PC-3 (cell line): ENCODE measurements around the gene PKN1. TPM values are rescaled to one million over a fixed set of nuclear protein-coding genes. Genes with fewer than 3 reads are reported as not detected.

Source experiments
- ATAC-seq: fragments of 200-7000 bp; cut with Tn5 transposase; 2 replicates; pipeline ENCODE4 v1.9.1; 2020; ENCODE audit warnings: mild to moderate bottlenecking, moderate library complexity
- BruUV-seq: library from RNA; stranded (reverse); fragments of 400-500 nt; replicated peaks from 2 replicates; lab custom pipeline; 2021; lab: Mats Ljungman, UMichigan
- CTCF ChIA-PET: fragments of 300-600 bp; sonication (Branson Sonifier 250); formaldehyde crosslinking; loops from one replicate; lab custom pipeline; 2022; ENCODE audit warnings: antibody characterized with exemption; lab: Charles Lee
- POLR2A ChIA-PET: fragments of 300-600 bp; sonication (Branson Sonifier 250); formaldehyde crosslinking; loops from one replicate; lab custom pipeline; 2022; ENCODE audit warnings: antibody characterized with exemption; ENCODE audit not compliant: unreplicated experiment; lab: Charles Lee
- DNase-seq: peaks from one replicate; pipeline ENCODE4 v3.0.0-alpha.2; 2015
- H2AFZ ChIP-seq: fragments of 300-600 bp; sonication (generic); 2 replicates; pipeline ENCODE4 v1.6.0; 2016; ENCODE audit warnings: antibody characterized with exemption, low read length
- H3F3A ChIP-seq: fragments of 300-600 bp; sonication (generic); one replicate; pipeline ENCODE4 v1.6.0; 2017; ENCODE audit warnings: antibody characterized with exemption, low read length, control low read depth, mild to moderate bottlenecking; ENCODE audit not compliant: unreplicated experiment
- H3K27ac ChIP-seq: fragments of 300-600 bp; sonication (generic); 2 replicates; pipeline ENCODE4 v1.5.1; 2016; ENCODE audit warnings: mild to moderate bottlenecking, low read length
- H3K27me3 ChIP-seq: fragments of 300-600 bp; sonication (generic); 2 replicates; pipeline ENCODE4 v1.6.1; 2016; ENCODE audit warnings: low read length, mixed read lengths
- H3K36me3 ChIP-seq: fragments of 300-600 bp; sonication (generic); 2 replicates; pipeline ENCODE4 v1.6.1; 2016; ENCODE audit warnings: low read depth, mixed run types, low read length, mixed read lengths
- H3K4me1 ChIP-seq: fragments of 300-600 bp; sonication (generic); 2 replicates; pipeline ENCODE4 v1.5.1; 2016; ENCODE audit warnings: low read length; ENCODE audit not compliant: insufficient read depth
- H3K4me2 ChIP-seq: fragments of 300-600 bp; sonication (generic); 2 replicates; pipeline ENCODE4 v1.6.0; 2016; ENCODE audit warnings: low read length
- H3K4me3 ChIP-seq: fragments of 300-600 bp; sonication (generic); 2 replicates; pipeline ENCODE4 v1.5.1; 2016; ENCODE audit warnings: mild to moderate bottlenecking, low read length, mixed read lengths
- H3K79me2 ChIP-seq: fragments of 300-600 bp; sonication (generic); 2 replicates; pipeline ENCODE4 v1.6.1; 2017; ENCODE audit warnings: low read length, mixed read lengths
- H3K9ac ChIP-seq: fragments of 300-600 bp; sonication (generic); 2 replicates; pipeline ENCODE4 v1.6.0; 2016; ENCODE audit warnings: mild to moderate bottlenecking, low read length
- H3K9me2 ChIP-seq: fragments of 300-600 bp; sonication (generic); replicated peaks from 2 replicates; pipeline ENCODE4 v1.6.1; 2016; ENCODE audit warnings: mixed run types, low read length, mixed read lengths
- H3K9me3 ChIP-seq: fragments of 300-600 bp; sonication (generic); 2 replicates; pipeline ENCODE4 v1.6.1; 2016; ENCODE audit warnings: low read length, mixed read lengths
- H4K20me1 ChIP-seq: fragments of 300-600 bp; sonication (generic); 2 replicates; pipeline ENCODE4 v1.6.1; 2016; ENCODE audit warnings: low read length, mixed read lengths
- CTCF ChIP-seq: fragments of 300-600 bp; sonication (generic); conservative IDR thresholded peaks from 2 replicates; pipeline ENCODE4 v1.5.1; 2017; ENCODE audit warnings: antibody characterized with exemption, low read depth, mild to moderate bottlenecking, low read length
- EZH2 ChIP-seq: fragments of 300-600 bp; sonication (generic); IDR thresholded peaks from one replicate; pipeline ENCODE4 v1.6.1; 2017; ENCODE audit warnings: antibody characterized with exemption, mild to moderate bottlenecking, low read length; ENCODE audit not compliant: unreplicated experiment
- EZH2phosphoT487 ChIP-seq: fragments of 300-600 bp; sonication (generic); IDR thresholded peaks from 2 replicates; pipeline ENCODE4 v1.6.1; 2018; ENCODE audit warnings: mild to moderate bottlenecking, antibody characterized with exemption, low read length, borderline replicate concordance
- intact Hi-C: fragments of 100-400 bp; cut with micrococcal nuclease; formaldehyde crosslinking; loops from 2 replicates; pipeline ENCODE4 v1.9.0; 2023
- total RNA-seq: library from RNA; depleted of rRNA; stranded (reverse); fragments of >200 nt; gene quantifications from 2 replicates; pipeline ENCODE4 v1.2.3, GENCODE V29; 2014

Gene PKN1
- total RNA-seq, 1 experiment from 2014 or later = 186 TPM

- Histone ChIP-seq H3K27me3 (no peaks in the 10 kb centered on the region), H3K4me1 (no peaks in the 10 kb centered on the region), H3K4me3 (no peak overlapping the region), H2AFZ (no peak overlapping the region), H3F3A (no peaks in the 10 kb centered on the region), H3K9ac (no peak overlapping the region), H3K9me2 (no peaks in the 10 kb centered on the region), H4K20me1 (no peaks in the 10 kb centered on the region), H3K27ac (no peak overlapping the region), H3K9me3 (no peaks in the 10 kb centered on the region), H3K79me2 (no peaks in the 10 kb centered on the region), H3K4me2 (no peak overlapping the region), H3K36me3 (no peaks in the 10 kb centered on the region)
- ChIA-PET POLR2A (no interaction called here), CTCF (no interaction called here)
- intact Hi-C loops = no loop called here
- DNase-seq = no peak
- TF ChIP-seq EZH2 (no peak), CTCF (no peak), EZH2phosphoT487 (no peak)
- no TSS peak for BruUV-seq
- ATAC-seq = no peak
These were observed 5.6 kb upstream of the PKN1 start for GRCh38 chr19:14427461-14427860.

- no peak overlapping the region for H2AFZ ChIP-seq
- H3K9ac ChIP-seq = no peak overlapping the region
- no peaks in the 10 kb centered on the region for H3F3A ChIP-seq
- H4K20me1 ChIP-seq = no peaks in the 10 kb centered on the region
- no peak overlapping the region for H3K27ac ChIP-seq
- H3K4me1 ChIP-seq = peaks cover 7% of the 10 kb centered on the region
- ATAC-seq (no peak), DNase-seq (no peak)
- H3K79me2 ChIP-seq = peaks cover 6% of the 10 kb centered on the region
- CTCF ChIA-PET = no interaction called here
- H3K4me3 ChIP-seq = no peak overlapping the region
- H3K4me2 ChIP-seq = no peak overlapping the region
- no peaks in the 10 kb centered on the region for H3K9me2 ChIP-seq
- H3K9me3 ChIP-seq = no peaks in the 10 kb centered on the region
- intact Hi-C loops = no loop called here
- BruUV-seq = no TSS peak
- no peaks in the 10 kb centered on the region for H3K36me3 ChIP-seq
- H3K27me3 ChIP-seq = no peaks in the 10 kb centered on the region
- TF ChIP-seq EZH2 (no peak), CTCF (no peak), EZH2phosphoT487 (no peak)
- POLR2A ChIA-PET = no interaction called here
These were observed 4.2 kb upstream of the PKN1 start for GRCh38 chr19:14428882-14429416.

GRCh38 chr19:14430712-14431111, 2.4 kb upstream of the PKN1 start:
- DNase-seq (no peak), ATAC-seq (no peak)
- Histone ChIP-seq H3K79me2 (peaks cover 23% of the 10 kb centered on the region), H3K27ac (no peak overlapping the region), H3K4me3 (no peak overlapping the region), H3K9me2 (no peaks in the 10 kb centered on the region), H3K4me1 (peaks cover 24% of the 10 kb centered on the region), H3K9ac (no peak overlapping the region), H3K36me3 (no peaks in the 10 kb centered on the region), H3K4me2 (no peak overlapping the region), H4K20me1 (no peaks in the 10 kb centered on the region), H3K9me3 (no peaks in the 10 kb centered on the region), H3K27me3 (no peaks in the 10 kb centered on the region), H3F3A (no peaks in the 10 kb centered on the region), H2AFZ (no peak overlapping the region)
- TF ChIP-seq CTCF = no peak
- no peak for TF ChIP-seq EZH2
- TF ChIP-seq EZH2phosphoT487 = no peak
- intact Hi-C loops = no loop called here
- CTCF ChIA-PET = no interaction called here
- POLR2A ChIA-PET = no interaction called here
- BruUV-seq = no TSS peak
